PFSK-1 (cell line): ENCODE data around the gene RASAL3.

Source experiments
- FOXP2 ChIP-seq: optimal IDR thresholded peaks from 2 replicates; pipeline ENCODE3; 2011; ENCODE audit warnings: borderline replicate concordance, control low read depth, inconsistent platforms; ENCODE audit not compliant: insufficient read depth; ENCODE audit errors: extremely low read length, extremely low read depth
- POLR2AphosphoS5 ChIP-seq: IDR thresholded peaks from 2 replicates; pipeline ENCODE4 v1.6.1; 2012; ENCODE audit warnings: low read depth, mild to moderate bottlenecking, control low read depth, low read length, moderate library complexity
- REST ChIP-seq, 2 experiments: IDR thresholded peaks; 2 replicates each; pipeline versions ENCODE4 v1.6.1 to v1.8.0; 2011 to 2012; ENCODE audit warnings: low read depth in 2 of 2, low read length in 2 of 2, control low read depth in 1 of 2, inconsistent platforms in 1 of 2, mild to moderate bottlenecking in 1 of 2, moderate library complexity in 1 of 2; ENCODE audit not compliant: insufficient read depth in 1 of 2
- SIN3A ChIP-seq: IDR thresholded peaks from 2 replicates; pipeline ENCODE4 v1.6.1; 2012; ENCODE audit warnings: mild to moderate bottlenecking, low read length, moderate library complexity, borderline replicate concordance; ENCODE audit not compliant: insufficient read depth
- TAF1 ChIP-seq: IDR thresholded peaks from 2 replicates; pipeline ENCODE4 v1.6.1; 2012; ENCODE audit warnings: low read length, control low read depth, borderline replicate concordance; ENCODE audit not compliant: insufficient read depth

Gene RASAL3

DNA sequence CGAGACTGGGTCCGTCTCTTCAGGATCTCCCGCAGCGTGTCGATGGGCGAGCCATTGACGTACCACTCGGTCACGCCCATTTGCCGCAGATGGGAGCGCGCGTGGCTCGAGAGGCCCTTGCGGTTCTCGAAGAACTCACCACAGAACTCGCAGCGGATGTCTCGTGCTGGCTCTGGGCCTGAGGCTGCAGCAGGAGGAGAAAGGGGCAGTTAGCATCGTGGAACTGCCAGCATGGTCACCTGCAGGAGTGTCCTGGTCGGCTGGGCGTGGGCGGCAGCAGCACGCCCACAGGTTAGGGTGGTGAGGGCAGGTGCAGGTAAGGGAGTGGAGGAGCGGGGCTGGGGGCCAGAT is 37.0 kb downstream of the RASAL3 start:
- TF ChIP-seq REST (IDR thresholded peaks at IDR 0.05; ENCODE audit: insufficient read depth in 1 of 2, low read depth in 2 of 2, low read length in 2 of 2) (no peak), FOXP2 (no peak), POLR2AphosphoS5 (no peak), TAF1 (no peak)

DNA sequence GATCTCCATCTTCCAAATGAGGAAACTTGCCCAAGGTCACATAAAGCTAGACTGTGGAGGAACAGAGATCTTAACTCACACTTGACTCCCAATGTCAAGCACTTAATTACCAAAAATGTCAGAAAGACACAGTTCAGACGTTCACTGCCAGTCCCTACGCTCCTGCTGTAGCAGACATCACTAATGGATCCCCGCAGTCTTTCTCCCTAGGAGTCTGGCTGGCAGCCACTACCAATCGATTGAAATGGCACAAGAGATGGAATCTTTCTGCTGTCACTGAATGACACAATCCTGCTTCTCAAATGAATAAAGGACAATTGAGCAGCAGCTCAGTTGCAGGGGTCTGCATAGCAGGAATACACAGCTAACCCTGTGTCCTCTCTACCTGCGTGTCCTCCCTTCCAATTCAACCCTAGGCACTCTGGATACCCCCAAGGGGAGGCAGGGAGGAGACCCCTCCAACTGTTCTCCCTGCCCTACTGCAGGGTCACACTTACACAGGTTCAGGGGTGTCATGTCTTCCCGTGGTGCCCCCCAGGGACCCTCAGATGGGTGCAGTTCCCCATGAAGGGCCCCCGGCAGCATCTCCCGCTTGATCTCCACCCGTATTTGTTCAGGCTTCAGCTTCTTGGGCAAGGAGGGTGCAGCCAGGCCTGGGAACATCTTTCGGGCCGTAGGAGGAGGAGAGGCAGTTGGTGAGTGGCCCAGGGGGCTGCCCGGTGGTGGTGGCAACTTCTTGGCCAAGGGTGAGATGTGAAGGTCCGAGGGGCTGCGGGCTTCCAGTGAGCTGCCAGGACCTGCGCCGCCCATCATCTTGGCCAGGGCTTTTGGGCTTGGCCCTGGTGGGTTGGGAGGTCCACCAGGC is 37.6 kb downstream of the RASAL3 start:
- TF ChIP-seq POLR2AphosphoS5 (no peak), FOXP2 (no peak), REST (IDR thresholded peaks at IDR 0.05; ENCODE audit: insufficient read depth in 1 of 2, low read depth in 2 of 2, low read length in 2 of 2) (no peak), TAF1 (no peak), SIN3A (no peak)

- TF ChIP-seq SIN3A: no peak
- TF ChIP-seq POLR2AphosphoS5: no peak
- no peak for TF ChIP-seq FOXP2
- TF ChIP-seq TAF1: no peak
- TF ChIP-seq REST (IDR thresholded peaks at IDR 0.05; ENCODE audit: insufficient read depth in 1 of 2, low read depth in 2 of 2, low read length in 2 of 2): no peak
Measured at GRCh38 chr19:15425321-15425950, 38.9 kb downstream of the RASAL3 start.

DNA sequence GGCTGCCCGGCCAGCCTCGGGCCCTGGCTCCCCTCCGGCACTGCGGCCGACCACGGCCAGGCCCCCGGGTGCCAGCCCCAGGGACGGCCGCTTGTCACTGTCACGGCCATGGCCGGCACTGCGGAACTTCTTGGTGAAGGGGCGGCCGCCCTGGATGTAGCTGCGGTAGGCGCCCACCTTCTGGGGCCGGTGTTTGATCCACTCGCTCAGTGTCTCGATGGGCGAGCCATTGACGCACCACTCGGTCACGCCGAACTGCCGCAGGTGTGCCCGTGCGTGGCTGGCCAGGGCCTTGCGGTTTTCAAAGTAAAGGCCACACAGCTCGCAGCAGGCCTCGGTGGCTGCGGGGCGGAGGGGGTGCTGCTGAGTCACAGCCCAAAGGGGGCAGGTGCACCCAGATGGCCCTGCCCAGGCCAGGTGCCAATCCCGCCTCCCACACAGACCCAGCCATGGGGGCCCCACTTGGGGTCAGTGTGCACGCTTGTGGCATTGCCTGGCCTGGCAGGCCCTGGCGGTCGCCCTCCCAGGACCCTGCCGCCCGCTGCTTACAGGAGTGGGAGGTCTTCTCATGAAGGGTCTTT is 39.6 kb downstream of the RASAL3 start:
- no peak for TF ChIP-seq TAF1
- TF ChIP-seq FOXP2: no peak

DNA sequence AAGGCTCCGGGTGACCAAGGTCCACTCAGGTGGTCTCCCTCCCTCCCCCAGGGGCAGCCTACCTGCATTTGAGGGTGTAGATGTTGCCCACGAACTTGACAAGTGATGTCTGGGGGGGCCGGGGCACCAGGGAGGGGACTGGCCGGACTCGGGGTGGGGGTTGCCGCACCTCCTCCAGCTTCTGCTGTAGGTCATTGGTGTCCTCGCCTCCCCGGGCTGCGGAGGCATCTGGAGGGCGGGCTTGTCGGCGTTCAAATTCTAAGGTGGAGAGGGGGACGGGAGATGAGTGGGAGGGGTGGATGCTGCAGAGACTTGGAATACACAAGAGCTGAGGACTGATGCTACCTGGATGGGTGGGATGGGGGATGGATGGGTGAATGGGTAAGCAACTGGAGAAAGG is 40.2 kb downstream of the RASAL3 start:
- no peak for TF ChIP-seq REST (IDR thresholded peaks at IDR 0.05; ENCODE audit: insufficient read depth in 1 of 2, low read depth in 2 of 2, low read length in 2 of 2)
- no peak for TF ChIP-seq SIN3A
- TF ChIP-seq TAF1: no peak
